HG02943 (cell line): ENCODE data around the gene NACC1.

Source experiments
- ATAC-seq: cut with Tn5 transposase; IDR thresholded peaks from one replicate; pipeline ENCODE4 v1.9.1; 2021; ENCODE audit warnings: mild to moderate bottlenecking, low read depth, moderate library complexity; ENCODE audit not compliant: unreplicated experiment

NACC1 gene

GRCh38 chr19:13187419-13187818, 69.4 kb downstream of the NACC1 start:
- no peak for ATAC-seq

GRCh38 chr19:13189600-13189999, 71.5 kb downstream of the NACC1 start:
- ATAC-seq, result no peak
